NCI-H1694 treated with DMSO at 0.1 percent for 48 hours (cell line): ENCODE measurements around the gene CASK.

Source experiments
- DNase-seq: peaks from one replicate; lab custom pipeline; 2025; lab: John Stamatoyannopoulos, UW

CASK gene

DNA sequence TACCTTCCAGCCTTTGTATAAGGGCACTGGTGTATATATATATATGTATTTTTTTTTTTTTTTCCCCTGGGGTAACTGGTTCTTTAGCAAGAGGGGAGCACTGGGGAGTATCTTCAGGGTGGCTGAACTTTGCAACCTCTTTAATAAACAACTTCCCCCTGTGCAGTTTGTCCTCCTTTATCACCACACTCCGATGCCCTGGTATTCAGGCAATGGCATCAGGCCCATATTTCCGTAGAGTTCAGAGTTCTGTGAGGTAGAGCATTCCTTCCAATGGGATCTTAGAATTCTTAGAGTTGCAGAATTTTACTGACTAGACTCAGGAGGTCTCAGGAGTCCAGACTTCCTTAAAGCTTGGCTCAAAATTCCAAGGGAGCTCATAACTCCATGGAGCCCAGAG, 451.6 kb downstream of the CASK start:
- no peak for DNase-seq

DNA sequence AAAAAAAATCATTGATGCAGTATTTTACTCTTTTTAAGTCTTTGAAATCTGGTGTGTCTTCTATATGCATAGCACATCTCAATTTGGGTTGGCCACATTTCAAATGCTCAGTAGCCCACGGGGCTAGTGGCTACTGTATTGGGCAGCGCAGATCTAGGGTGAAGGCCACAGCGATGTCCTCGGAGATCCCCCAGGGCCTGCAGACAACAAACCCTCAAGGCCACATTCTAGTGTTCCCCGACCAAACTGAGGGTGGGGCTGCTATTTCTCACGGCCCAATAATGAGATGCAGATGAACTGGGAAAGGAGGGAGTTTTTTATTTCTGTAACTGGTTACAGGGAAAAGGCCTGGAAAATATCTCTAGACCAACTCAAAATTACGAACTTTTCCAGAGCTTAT, 452.6 kb downstream of the CASK start:
- DNase-seq: no peak

DNA sequence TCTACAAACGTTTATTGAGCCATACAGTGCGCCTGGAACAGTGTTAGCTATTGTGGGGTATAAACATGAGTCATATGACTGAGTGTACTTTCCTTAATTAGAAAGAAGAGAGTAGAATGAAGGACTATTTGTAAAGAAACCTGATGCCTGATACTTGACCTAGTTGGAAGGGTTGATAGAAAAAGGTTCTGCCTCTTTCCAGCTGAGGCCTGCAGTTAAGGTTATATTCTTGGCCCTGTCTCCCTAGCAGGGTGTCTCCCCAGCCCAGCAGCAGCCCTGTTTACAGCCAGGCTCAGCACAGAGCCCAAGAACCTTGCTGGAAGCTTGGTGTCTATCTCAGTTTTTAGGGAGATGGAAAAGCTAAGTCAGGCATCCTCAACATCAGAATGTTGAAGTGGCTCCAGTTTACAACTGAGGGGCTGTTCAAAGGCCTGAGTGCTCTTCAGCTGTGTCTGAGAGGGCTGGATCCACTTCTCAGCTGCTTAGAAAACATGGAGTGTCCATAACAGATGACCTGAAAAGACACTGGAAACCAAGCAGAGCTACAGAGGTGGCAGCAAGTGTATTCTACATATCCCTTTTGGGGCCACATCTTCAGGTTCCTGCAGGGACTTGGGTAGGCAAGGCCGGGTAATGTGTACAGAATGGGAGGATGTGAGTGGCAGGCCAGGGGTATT, 454.6 kb downstream of the CASK start:
- no peak for DNase-seq
